HEK293T (cell line): ENCODE results near the gene TCF7L1.

Source experiments
- CTCF ChIA-PET: fragments of 350-600 bp; formaldehyde crosslinking; extraction: SDS; loops from one replicate; lab custom pipeline; 2021; ENCODE audit warnings: antibody characterized with exemption, inconsistent platforms; lab: Yijun Ruan, JAX
- POLR2A ChIA-PET: fragments of 350-600 bp; formaldehyde crosslinking; extraction: SDS; loops from one replicate; lab custom pipeline; 2020; ENCODE audit warnings: antibody characterized with exemption, inconsistent platforms; lab: Yijun Ruan, JAX
- DNase-seq: peaks from one replicate; pipeline ENCODE4 v3.0.0; 2012; ENCODE audit warnings: mixed read lengths; ENCODE audit errors: extremely low spot score
- ARNT ChIP-seq: fragments of 450-650 bp; IDR thresholded peaks from 2 replicates; pipeline ENCODE4 v1.6.1; 2017; ENCODE audit warnings: mild to moderate bottlenecking
- BHLHE40 ChIP-seq: fragments of 450-650 bp; IDR thresholded peaks from 2 replicates; pipeline ENCODE4 v1.6.1; 2016; ENCODE audit warnings: mild to moderate bottlenecking, moderate library complexity, borderline replicate concordance
- CTBP1 ChIP-seq: fragments of 450-650 bp; IDR thresholded peaks from 2 replicates; pipeline ENCODE4 v1.6.1; 2016; ENCODE audit warnings: borderline replicate concordance
- ELF4 ChIP-seq: fragments of 450-650 bp; IDR thresholded peaks from 2 replicates; pipeline ENCODE4 v1.6.1; 2017; ENCODE audit warnings: antibody characterized with exemption
- FOXA1 ChIP-seq: fragments of 450-650 bp; IDR thresholded peaks from 2 replicates; pipeline ENCODE4 v1.6.1; 2016; ENCODE audit warnings: mild to moderate bottlenecking
- FOXK2 ChIP-seq: fragments of 450-650 bp; IDR thresholded peaks from 2 replicates; pipeline ENCODE4 v1.6.1; 2016; ENCODE audit warnings: mild to moderate bottlenecking
- FOXM1 ChIP-seq: fragments of 450-650 bp; IDR thresholded peaks from 2 replicates; pipeline ENCODE4 v1.6.1; 2017; ENCODE audit warnings: mild to moderate bottlenecking, borderline replicate concordance
- HDGF ChIP-seq: fragments of 450-650 bp; IDR thresholded peaks from 2 replicates; pipeline ENCODE4 v1.6.1; 2017; ENCODE audit warnings: antibody characterized with exemption, borderline replicate concordance
- L3MBTL2 ChIP-seq: fragments of 450-650 bp; conservative IDR thresholded peaks from 2 replicates; pipeline ENCODE4 v1.6.1; 2016; ENCODE audit warnings: mild to moderate bottlenecking
- LEF1 ChIP-seq: fragments of 450-650 bp; IDR thresholded peaks from 2 replicates; pipeline ENCODE4 v1.6.1; 2017; ENCODE audit warnings: mild to moderate bottlenecking, borderline replicate concordance
- NFRKB ChIP-seq: fragments of 450-650 bp; IDR thresholded peaks from 2 replicates; pipeline ENCODE4 v1.6.1; 2016; ENCODE audit warnings: mild to moderate bottlenecking, moderate library complexity
- PKNOX1 ChIP-seq: fragments of 450-650 bp; IDR thresholded peaks from 2 replicates; pipeline ENCODE4 v1.6.1; 2016
- SP1 ChIP-seq: fragments of 450-650 bp; IDR thresholded peaks from 2 replicates; pipeline ENCODE4 v1.6.1; 2017
- SUZ12 ChIP-seq: fragments of 450-650 bp; IDR thresholded peaks from 2 replicates; pipeline ENCODE4 v1.6.1; 2016; ENCODE audit warnings: mild to moderate bottlenecking
- TARDBP ChIP-seq: fragments of 450-650 bp; IDR thresholded peaks from 2 replicates; pipeline ENCODE4 v1.6.1; 2016
- ZNF384 ChIP-seq: fragments of 450-650 bp; IDR thresholded peaks from 2 replicates; pipeline ENCODE4 v1.6.1; 2016

The TCF7L1 gene

GRCh38 chr2:85324639-85325465 is 191.7 kb downstream of the TCF7L1 start:
- POLR2A ChIA-PET: interaction anchor here (0.9 kb wide), 1 partner anchor 12 kb away, joined by 3 read pairs; no protein-coding TSS in a partner anchor
- DNase-seq: no peak
- TF ChIP-seq FOXK2 (no peak), ZNF384 (no peak), ARNT (no peak)
- CTCF ChIA-PET: interaction anchor here (0.6 to 1.2 kb wide), 2 partner anchors 24 to 226 kb away, joined by 4 to 6 read pairs; no protein-coding TSS in a partner anchor

- no peak for TF ChIP-seq TARDBP
- TF ChIP-seq NFRKB: no peak
- no peak for TF ChIP-seq SUZ12
- TF ChIP-seq FOXK2: no peak
- no peak for TF ChIP-seq BHLHE40
- no peak for TF ChIP-seq ARNT
- no peak for TF ChIP-seq LEF1
- no peak for TF ChIP-seq ELF4
- no peak for TF ChIP-seq L3MBTL2
- TF ChIP-seq FOXM1: no peak
- TF ChIP-seq HDGF: no peak
- TF ChIP-seq ZNF384: no peak
- TF ChIP-seq CTBP1: no peak
- no peak for TF ChIP-seq FOXA1
- TF ChIP-seq PKNOX1: no peak
- TF ChIP-seq SP1: no peak
- ChIA-PET CTCF (interaction anchor here (1.2 kb wide), 1 partner anchor 25 kb away, joined by 6 read pairs; no protein-coding TSS in a partner anchor), POLR2A (interaction anchor here (0.9 to 3.6 kb wide), 2 partner anchors 7 to 13 kb away, joined by 3 to 20 read pairs; no protein-coding TSS in a partner anchor)
These were observed 192.2 kb downstream of the TCF7L1 start for GRCh38 chr2:85325466-85325811.

GRCh38 chr2:85326406-85327159 is 193.4 kb downstream of the TCF7L1 start:
- peak; percentile 17 for DNase-seq
- ChIA-PET POLR2A (interaction anchor here (0.7 to 3.6 kb wide), 7 partner anchors 8 to 420 kb away, joined by 3 to 20 read pairs (median 6); partner anchors contain the start of genes ELMOD3, RETSAT and SH2D6), CTCF (interaction anchor here (0.7 kb wide), 1 partner anchor 20 kb away, joined by 3 read pairs; no protein-coding TSS in a partner anchor)
- TF ChIP-seq CTBP1 (no peak), SP1 (no peak), FOXA1 (no peak), LEF1 (no peak), TARDBP (no peak), FOXM1 (no peak), PKNOX1 (no peak), FOXK2 (no peak), BHLHE40 (no peak), HDGF (no peak), NFRKB (no peak), SUZ12 (no peak), L3MBTL2 (no peak), ZNF384 (no peak), ARNT (no peak), ELF4 (no peak)

More at GRCh38 chr2:85325466-85325811, 192.2 kb downstream of the TCF7L1 start:
- no peak for DNase-seq

- TF ChIP-seq FOXK2 (no peak), ZNF384 (no peak), TARDBP (no peak), FOXM1 (no peak), HDGF (no peak), CTBP1 (no peak), FOXA1 (no peak), LEF1 (no peak), PKNOX1 (no peak), SP1 (no peak), BHLHE40 (no peak)
- ChIA-PET POLR2A (interaction anchor here (0.6 to 3.6 kb wide), 17 partner anchors 9 to 421 kb away, joined by 3 to 20 read pairs (median 4); partner anchors contain the start of genes ELMOD3, RETSAT and SH2D6), CTCF (interaction anchor here (0.7 kb wide), 1 partner anchor 21 kb away, joined by 3 read pairs; no protein-coding TSS in a partner anchor)
- peak; percentile 41 for DNase-seq
These were observed 194.1 kb downstream of the TCF7L1 start for GRCh38 chr2:85327160-85327821.
